HUES48 (cell line): ENCODE data around the gene DUXB.

Source experiments
- H3K27ac ChIP-seq: one replicate; pipeline ENCODE4 v1.7.0; 2013; ENCODE audit warnings: low read depth, low read length, inconsistent platforms
- H3K27me3 ChIP-seq: 2 replicates; pipeline ENCODE4 v1.6.1; 2013; ENCODE audit warnings: mild to moderate bottlenecking, low read length; ENCODE audit not compliant: control insufficient read depth, insufficient read depth
- H3K36me3 ChIP-seq: 2 replicates; pipeline ENCODE4 v1.6.1; 2013; ENCODE audit warnings: low read length; ENCODE audit not compliant: control insufficient read depth, insufficient read depth
- H3K4me1 ChIP-seq: 2 replicates; pipeline ENCODE4 v1.6.1; 2013; ENCODE audit warnings: mild to moderate bottlenecking, low read length; ENCODE audit not compliant: control insufficient read depth, insufficient read depth
- H3K4me3 ChIP-seq: 2 replicates; pipeline ENCODE4 v1.5.1; 2013; ENCODE audit warnings: mild to moderate bottlenecking, low read depth, low read length
- H3K9ac ChIP-seq: 2 replicates; pipeline ENCODE4 v1.6.1; 2013; ENCODE audit warnings: mild to moderate bottlenecking, low read depth, low read length, moderate library complexity
- H3K9me3 ChIP-seq: 2 replicates; pipeline ENCODE4 v1.6.1; 2013; ENCODE audit warnings: low read length; ENCODE audit not compliant: control insufficient read depth, insufficient read depth

The DUXB gene

GRCh38 chr16:75714661-75715060, 13.4 kb upstream of the DUXB start:
- peaks cover 67% of the 10 kb centered on the region for H3K9me3 ChIP-seq
- no peak overlapping the region for H3K4me3 ChIP-seq
- no peaks in the 10 kb centered on the region for H3K36me3 ChIP-seq
- no peaks in the 10 kb centered on the region for H3K4me1 ChIP-seq
- no peak overlapping the region for H3K27ac ChIP-seq
- H3K9ac ChIP-seq = no peak overlapping the region
- H3K27me3 ChIP-seq = no peaks in the 10 kb centered on the region

DNA sequence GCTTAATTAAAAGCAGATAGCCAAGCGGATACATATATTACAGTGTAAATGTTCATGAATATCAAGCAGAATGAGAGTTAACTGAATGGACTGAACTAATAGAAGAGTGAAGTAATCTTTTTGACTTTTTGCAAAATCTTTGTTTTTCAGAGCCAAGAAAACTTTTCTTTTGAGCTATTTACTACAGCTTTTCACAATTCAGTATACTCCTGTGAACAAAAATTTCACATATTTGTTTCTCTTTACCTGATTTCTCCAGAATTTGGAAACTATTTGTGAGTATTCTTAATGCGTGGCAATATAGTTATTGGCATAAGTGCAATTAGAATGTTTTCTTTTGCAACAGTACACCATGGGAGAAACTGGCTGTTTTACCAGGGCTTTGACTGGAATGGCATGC, 9.1 kb upstream of the DUXB start:
- no peak overlapping the region for H3K4me3 ChIP-seq
- no peaks in the 10 kb centered on the region for H3K27me3 ChIP-seq
- H3K4me1 ChIP-seq = no peaks in the 10 kb centered on the region
- peaks cover 52% of the 10 kb centered on the region for H3K9me3 ChIP-seq
- H3K9ac ChIP-seq = no peak overlapping the region
- H3K27ac ChIP-seq = no peak overlapping the region
- H3K36me3 ChIP-seq = no peaks in the 10 kb centered on the region

DNA sequence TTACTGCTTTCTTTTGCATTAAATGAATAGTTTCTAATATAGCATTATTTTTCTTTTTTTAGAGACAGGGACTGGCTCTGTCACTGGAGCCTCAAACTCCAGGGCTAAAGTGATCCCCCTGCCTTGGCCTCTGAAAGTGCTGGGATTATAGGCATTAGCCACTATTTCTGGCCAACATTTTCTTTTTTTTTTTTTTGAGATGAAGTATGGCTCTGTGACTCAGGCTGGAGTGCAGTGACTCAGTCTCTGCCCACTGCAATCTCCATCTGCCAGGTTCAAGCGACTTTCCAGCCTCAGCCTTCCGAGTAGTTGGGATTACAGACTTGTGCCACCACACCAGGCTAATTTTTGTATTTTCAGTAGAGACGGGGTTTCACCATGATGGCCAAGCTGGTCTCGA, 2.0 kb upstream of the DUXB start:
- Histone ChIP-seq H3K4me3 (no peak overlapping the region), H3K9ac (no peak overlapping the region)

GRCh38 chr16:75702242-75702641, 981 bp upstream of the DUXB start:
- peaks cover 5% of the 10 kb centered on the region; the same call in 1 of the 2 replicates for H3K9me3 ChIP-seq
- H3K27me3 ChIP-seq = no peaks in the 10 kb centered on the region
- H3K9ac ChIP-seq = no peak overlapping the region

More for the DNA sequence above, 2.0 kb upstream of the DUXB start:
- H3K27me3 ChIP-seq = no peaks in the 10 kb centered on the region
- H3K27ac ChIP-seq = no peak overlapping the region
- H3K4me1 ChIP-seq = no peaks in the 10 kb centered on the region
- H3K36me3 ChIP-seq = no peaks in the 10 kb centered on the region
- peaks cover 8% of the 10 kb centered on the region; the same call in 1 of the 2 replicates for H3K9me3 ChIP-seq

DNA sequence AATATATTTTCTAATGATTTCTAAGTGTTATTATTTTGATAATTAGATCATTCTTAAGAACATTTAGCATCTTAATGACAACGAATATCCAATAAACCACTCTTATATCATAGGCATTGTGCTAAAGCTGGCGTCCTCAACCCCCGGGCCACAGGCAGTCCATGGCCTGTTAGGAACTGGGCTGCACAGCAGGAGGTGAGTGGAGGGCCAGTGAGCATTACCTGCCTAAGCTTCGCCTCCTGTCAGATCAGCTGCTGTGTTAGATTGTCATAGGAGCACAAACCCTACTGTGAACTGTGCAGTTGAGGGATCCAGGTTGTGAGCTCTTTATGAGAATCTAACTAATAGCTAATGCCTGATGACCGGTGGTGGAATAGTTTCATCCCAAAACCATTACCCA, 3.7 kb downstream of the DUXB start:
- Histone ChIP-seq H3K9me3 (no peaks in the 10 kb centered on the region), H3K27ac (no peak overlapping the region), H3K4me1 (no peaks in the 10 kb centered on the region), H3K36me3 (no peaks in the 10 kb centered on the region), H3K27me3 (no peaks in the 10 kb centered on the region), H3K4me3 (no peak overlapping the region), H3K9ac (no peak overlapping the region)

More at GRCh38 chr16:75702242-75702641, 981 bp upstream of the DUXB start:
- no peaks in the 10 kb centered on the region for H3K36me3 ChIP-seq
- no peak overlapping the region for H3K4me3 ChIP-seq
- H3K4me1 ChIP-seq = no peaks in the 10 kb centered on the region
- no peak overlapping the region for H3K27ac ChIP-seq

DNA sequence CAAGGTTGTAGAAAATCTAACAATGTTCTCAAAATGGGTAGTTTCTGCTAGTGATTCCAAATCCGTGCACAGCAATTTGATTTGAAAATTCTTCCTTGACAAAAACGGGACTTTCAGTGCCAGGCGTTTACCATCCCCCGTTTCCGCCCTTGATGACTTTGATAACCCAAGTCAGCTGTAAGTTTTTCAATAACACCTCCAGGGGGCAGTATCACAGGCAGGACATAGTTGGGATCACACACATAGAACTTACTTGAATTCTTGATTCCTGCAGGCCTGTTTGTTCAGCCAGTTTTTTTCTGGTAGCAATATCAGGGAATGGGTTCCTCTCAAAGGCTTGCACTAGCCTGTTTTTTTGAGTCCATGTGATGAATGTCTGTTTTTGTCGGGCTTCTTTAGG, 5.6 kb downstream of the DUXB start:
- H3K27ac ChIP-seq = no peak overlapping the region
- no peaks in the 10 kb centered on the region for H3K4me1 ChIP-seq
- no peak overlapping the region for H3K4me3 ChIP-seq
- no peaks in the 10 kb centered on the region for H3K27me3 ChIP-seq
- peaks cover 3% of the 10 kb centered on the region; the same call in 1 of the 2 replicates for H3K9me3 ChIP-seq
- no peak overlapping the region for H3K9ac ChIP-seq
- H3K36me3 ChIP-seq = no peaks in the 10 kb centered on the region

GRCh38 chr16:75687361-75687760, 13.9 kb downstream of the DUXB start:
- Histone ChIP-seq H3K36me3 (no peaks in the 10 kb centered on the region), H3K4me3 (no peak overlapping the region), H3K27ac (no peak overlapping the region), H3K27me3 (no peaks in the 10 kb centered on the region), H3K9ac (no peak overlapping the region), H3K9me3 (peaks cover 59% of the 10 kb centered on the region), H3K4me1 (no peaks in the 10 kb centered on the region)

GRCh38 chr16:75682308-75682707, 19.0 kb downstream of the DUXB start:
- Histone ChIP-seq H3K9ac (no peak overlapping the region), H3K4me1 (no peaks in the 10 kb centered on the region), H3K27ac (no peak overlapping the region), H3K27me3 (no peaks in the 10 kb centered on the region), H3K36me3 (no peaks in the 10 kb centered on the region), H3K4me3 (no peak overlapping the region), H3K9me3 (peaks cover 35% of the 10 kb centered on the region)

DNA sequence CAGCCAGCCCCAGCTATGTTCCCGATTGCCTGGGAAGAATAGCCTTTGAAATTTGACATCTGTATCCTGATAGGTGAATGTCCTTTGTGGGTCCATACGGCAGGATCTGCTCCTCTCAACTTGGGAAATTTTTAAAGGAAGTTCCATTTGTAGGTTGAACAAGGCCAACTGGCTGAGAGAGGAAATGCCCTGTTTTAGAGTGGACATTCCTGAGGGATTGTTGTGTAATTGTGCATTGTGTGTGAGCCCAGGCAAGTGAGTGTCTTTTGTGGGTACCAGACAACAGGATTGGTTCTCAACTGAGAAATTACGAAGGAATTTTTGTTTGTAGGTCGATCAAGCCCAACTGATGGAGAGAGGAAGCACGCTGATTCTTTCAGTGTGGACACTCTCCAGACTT, 21.9 kb downstream of the DUXB start:
- no peaks in the 10 kb centered on the region for H3K27me3 ChIP-seq
- no peak overlapping the region for H3K9ac ChIP-seq
- no peaks in the 10 kb centered on the region for H3K4me1 ChIP-seq
- H3K36me3 ChIP-seq = no peaks in the 10 kb centered on the region
- H3K27ac ChIP-seq = no peak overlapping the region
- H3K9me3 ChIP-seq = peaks cover 20% of the 10 kb centered on the region
- H3K4me3 ChIP-seq = no peak overlapping the region

- Histone ChIP-seq H3K27ac (no peak within 1 kb of the TSS), H3K4me3 (no peak within 1 kb of the TSS), H3K36me3 (no peaks in the 10 kb centered on the region), H3K9me3 (no peaks in the 10 kb centered on the region), H3K27me3 (no peaks in the 10 kb centered on the region), H3K9ac (no peak within 1 kb of the TSS), H3K4me1 (no peaks in the 10 kb centered on the region)
Measured at GRCh38 chr16:75676909-75677308, 24.4 kb downstream of the DUXB start, which contains the start of gene CPHXL2. CPHXL2 (minus strand) TSS chr16:75677009; CDS start chr16:75676999, 10 bp downstream.

DNA sequence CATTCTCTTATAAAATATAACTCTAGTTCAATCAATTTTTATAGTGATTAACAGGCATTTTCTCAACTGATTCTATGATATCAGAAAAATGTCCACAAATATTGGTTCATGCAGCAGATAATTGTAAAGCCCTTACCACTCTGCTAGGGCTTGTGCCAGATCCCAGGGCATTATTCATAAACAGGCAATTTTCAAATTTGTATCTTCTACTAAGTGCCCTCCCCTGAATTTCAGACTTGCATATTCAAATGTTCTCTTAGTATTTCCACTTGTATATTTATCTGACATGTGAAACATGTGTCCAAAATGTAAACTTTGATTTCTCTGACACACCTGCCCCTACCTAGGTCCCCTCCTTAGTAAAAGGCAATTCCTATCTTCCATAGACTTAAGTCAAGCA, 33.8 kb downstream of the DUXB start:
- H3K4me1 ChIP-seq = no peaks in the 10 kb centered on the region
- H3K27ac ChIP-seq = no peak overlapping the region
- no peaks in the 10 kb centered on the region for H3K9me3 ChIP-seq
- no peak overlapping the region for H3K9ac ChIP-seq
- no peak overlapping the region for H3K4me3 ChIP-seq
- H3K27me3 ChIP-seq = no peaks in the 10 kb centered on the region
- no peaks in the 10 kb centered on the region for H3K36me3 ChIP-seq
